Left lung (tissue), 10 donors: Measurements from ENCODE around the gene PXDN. TPM values are rescaled to one million over a fixed set of nuclear protein-coding genes. Genes with fewer than 3 reads are reported as not detected.

ENCODE experiments used
- ATAC-seq: fragments of 200-7000 bp; cut with Tn5 transposase; one replicate; pipeline ENCODE4 v1.9.1; 2020; ENCODE audit warnings: moderate library complexity
- DNase-seq, 4 donors: peaks; one replicate each; pipeline ENCODE4 v3.0.0-alpha.2; 2013 to 2020
- H3K27ac ChIP-seq, 2 donors: fragments of 200-600 bp; sonication (generic) in 1 of 2; one replicate each; pipeline versions ENCODE4 v1.5.0 to v1.8.0; 2020 to 2021
- H3K27me3 ChIP-seq, 2 donors: fragments of 200-600 bp; sonication (generic) in 1 of 2; one replicate each; pipeline versions ENCODE4 v1.5.0 to v1.8.0; 2020 to 2021
- H3K36me3 ChIP-seq, 2 donors: fragments of 200-600 bp; sonication (generic) in 1 of 2; one replicate each; pipeline versions ENCODE4 v1.5.0 to v1.8.0; 2020 to 2021
- H3K4me1 ChIP-seq, 2 donors: fragments of 200-600 bp; one replicate each; pipeline ENCODE4 v1.8.0; 2021
- H3K4me3 ChIP-seq, 2 donors: fragments of 200-600 bp; sonication (generic) in 1 of 2; one replicate each; pipeline versions ENCODE4 v1.5.0 to v1.8.0; 2020 to 2021; ENCODE audit warnings: mild to moderate bottlenecking in 1 of 2
- H3K9me3 ChIP-seq, 2 donors: fragments of 200-600 bp; sonication (generic) in 1 of 2; one replicate each; pipeline versions ENCODE4 v1.5.0 to v1.8.0; 2020 to 2021
- CTCF ChIP-seq, 2 donors: fragments of 200-600 bp; sonication (generic) in 1 of 2; IDR thresholded peaks; one replicate each; pipeline versions ENCODE4 v1.5.0 to v1.8.0; 2021; ENCODE audit warnings: antibody characterized with exemption in 2 of 2
- intact Hi-C, 2 donors: fragments of 100-400 bp; cut with DNase I; formaldehyde crosslinking; loops; one replicate each; pipeline versions ENCODE4 v1.11.2 to v1.14.2; 2022
- polyA plus RNA-seq, 6 donors: library from polyadenylated mRNA; unstranded; fragments of 120-200 nt; gene quantifications; one replicate each; pipeline ENCODE4 v1.2.1, GENCODE V29; 2013; ENCODE audit not compliant: insufficient read length in 6 of 6
- total RNA-seq, 2 donors: library from RNA; stranded (reverse); fragmentation: NEBNext Ultra II Directional; extraction: Animal tissue kit (Norgen Biotek cat#: 25700); gene quantifications; one replicate each; pipeline ENCODE4 v1.2.1, GENCODE V29; 2021
- donor health status: DM: no; HTN: yes; CAD: no.
- donor health status: DM: no; HTN: no; CAD: no.

Gene PXDN
- total and polyA plus RNA-seq, 8 donors = 44.8 to 215 (median 174) TPM

DNA sequence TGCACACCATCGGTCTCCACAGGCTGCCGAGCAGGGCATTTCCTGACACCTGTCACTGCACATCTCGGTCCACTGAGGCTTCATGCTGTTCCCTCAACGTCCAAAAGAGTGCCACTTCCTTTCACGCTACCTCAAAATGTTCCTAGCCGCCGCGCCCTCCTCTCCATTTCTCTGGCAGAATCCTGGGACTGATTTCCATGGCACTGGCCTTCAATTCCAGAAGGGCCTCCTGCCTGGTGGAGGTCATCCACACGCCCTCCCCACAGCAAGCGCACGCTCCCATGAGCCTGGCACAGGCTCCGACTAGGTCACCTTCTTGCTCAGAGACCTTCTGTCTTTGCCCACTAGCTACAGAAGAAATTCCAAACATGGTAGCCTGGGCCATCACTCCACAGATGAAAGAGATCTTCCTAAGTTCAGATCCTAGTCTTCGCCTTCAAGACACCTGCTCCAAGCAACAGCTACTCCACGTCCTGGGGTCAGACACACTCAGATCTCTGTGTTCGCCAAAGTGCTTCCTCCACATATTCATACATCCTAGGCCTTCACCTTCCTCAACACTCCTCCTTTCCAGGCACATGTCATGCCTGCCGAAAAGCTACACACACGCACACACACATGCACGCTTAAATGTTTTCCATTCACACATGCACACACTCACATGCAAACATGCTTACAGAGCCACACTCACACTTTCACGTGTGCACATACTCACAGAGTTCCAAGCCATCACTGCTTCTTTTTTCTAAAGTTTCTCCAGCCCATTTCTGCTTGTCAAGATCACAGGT, 94.0 kb downstream of the PXDN start:
- intact Hi-C loops = no loop called here
- no peak for TF ChIP-seq CTCF (IDR thresholded peaks at IDR 0.05)
- Histone ChIP-seq H3K9me3 (peaks cover 0 to 4% of the 10 kb centered on the region in 2 donors), H3K4me3 (no peak overlapping the region), H3K36me3 (peaks cover 0 to 28% of the 10 kb centered on the region in 2 donors), H3K27me3 (no peaks in the 10 kb centered on the region), H3K4me1 (peaks cover 6 to 18% of the 10 kb centered on the region in 2 donors), H3K27ac (no peak overlapping the region)
- DNase-seq (peak in 1 of 4 donors; percentile 43), ATAC-seq (no peak)

GRCh38 chr2:1649103-1650084, 94.9 kb downstream of the PXDN start:
- intact Hi-C loops = no loop called here
- DNase-seq (peak in 2 of 4 donors; percentile 31 to 74), ATAC-seq (no peak)
- Histone ChIP-seq H3K4me3 (no peak overlapping the region), H3K9me3 (peaks cover 0 to 4% of the 10 kb centered on the region in 2 donors), H3K27ac (no peak overlapping the region), H3K36me3 (peaks cover 0 to 28% of the 10 kb centered on the region in 2 donors), H3K4me1 (peaks cover 6 to 18% of the 10 kb centered on the region in 2 donors), H3K27me3 (no peaks in the 10 kb centered on the region)
- no peak for TF ChIP-seq CTCF (IDR thresholded peaks at IDR 0.05)

GRCh38 chr2:1648241-1649102, 95.8 kb downstream of the PXDN start:
- Histone ChIP-seq H3K9me3 (peaks cover 0 to 4% of the 10 kb centered on the region in 2 donors), H3K27me3 (no peaks in the 10 kb centered on the region), H3K4me1 (peaks cover 5 to 11% of the 10 kb centered on the region in 2 donors), H3K36me3 (peaks cover 0 to 28% of the 10 kb centered on the region in 2 donors), H3K4me3 (no peak overlapping the region), H3K27ac (no peak overlapping the region)
- no peak for ATAC-seq
- TF ChIP-seq CTCF (IDR thresholded peaks at IDR 0.05) = no peak
- intact Hi-C loops = no loop called here
- DNase-seq = peak in 2 of 4 donors; percentile 31 to 74

DNA sequence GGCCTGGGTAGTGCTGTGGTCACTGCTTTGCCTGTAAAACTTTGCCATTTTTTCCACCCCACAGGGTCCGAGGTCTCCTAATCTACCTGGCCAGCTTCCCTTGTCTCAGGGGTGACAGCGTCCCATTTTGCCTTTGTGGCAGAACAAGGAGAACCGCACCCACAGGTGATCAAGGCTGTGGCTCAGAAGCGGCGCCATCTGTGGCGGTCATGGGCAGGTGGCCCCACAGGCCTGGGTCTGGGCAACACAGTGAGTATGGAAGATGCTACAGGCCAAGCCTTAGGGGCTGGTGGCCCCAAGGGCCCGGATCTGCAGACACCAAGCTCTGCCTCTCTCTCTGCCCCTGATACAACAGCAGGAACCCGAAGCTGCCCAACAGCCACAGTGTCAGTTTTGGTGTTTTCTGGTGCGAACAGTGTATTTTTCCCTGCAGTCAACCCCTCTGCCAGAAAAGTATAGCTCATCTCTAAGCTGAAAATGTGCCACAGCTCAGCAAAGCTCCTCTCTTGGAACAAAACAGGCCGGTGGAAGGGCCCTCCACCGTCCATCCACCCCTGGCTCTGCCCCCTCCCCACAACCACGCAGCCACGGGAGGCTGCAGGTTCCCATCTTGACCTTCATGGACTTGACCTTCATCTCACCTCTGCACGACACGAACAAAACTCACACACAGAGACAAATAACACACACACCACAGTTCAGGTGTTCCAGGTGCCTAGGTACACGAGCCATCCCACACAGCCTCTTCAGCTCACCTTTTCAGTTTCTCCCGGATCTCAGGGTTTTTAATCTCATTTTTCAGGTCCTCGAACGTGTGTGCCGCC, 96.7 kb downstream of the PXDN start:
- Histone ChIP-seq H3K27me3 (no peaks in the 10 kb centered on the region), H3K27ac (no peak overlapping the region), H3K9me3 (peaks cover 0 to 4% of the 10 kb centered on the region in 2 donors), H3K36me3 (peaks cover 0 to 32% of the 10 kb centered on the region in 2 donors), H3K4me3 (no peak overlapping the region), H3K4me1 (peaks cover 0 to 3% of the 10 kb centered on the region in 2 donors)
- no peak for TF ChIP-seq CTCF (IDR thresholded peaks at IDR 0.05)
- DNase-seq = peak in 2 of 4 donors; percentile 23 to 31
- intact Hi-C loops = no loop called here
- ATAC-seq = no peak
